H1 (cell line): ENCODE data around the gene CCNG1. TPM values are rescaled to one million over a fixed set of nuclear protein-coding genes. Genes with fewer than 3 reads are reported as not detected.

ENCODE experiments used
- CHD1 ChIP-seq: IDR thresholded peaks from 2 replicates; pipeline ENCODE4 v1.6.1; 2012; ENCODE audit warnings: low read depth, low read length, improper control_type of control experiment
- CHD2 ChIP-seq: IDR thresholded peaks from 2 replicates; pipeline ENCODE4 v1.6.1; 2012; ENCODE audit warnings: low read length, improper control_type of control experiment
- CHD7 ChIP-seq: fragments of 300-600 bp; sonication (generic); IDR thresholded peaks from 2 replicates; pipeline ENCODE4 v1.7.1; 2012; ENCODE audit warnings: low read length, moderate library complexity, mild to moderate bottlenecking, inconsistent platforms; ENCODE audit not compliant: insufficient replicate concordance
- EZH2 ChIP-seq: fragments of 200-600 bp; sonication (generic); IDR thresholded peaks from 2 replicates; pipeline ENCODE4 v1.7.1; 2012; ENCODE audit warnings: low read depth, mild to moderate bottlenecking, moderate library complexity, low read length, inconsistent platforms; ENCODE audit not compliant: severe bottlenecking
- NRF1 ChIP-seq: IDR thresholded peaks from 2 replicates; pipeline ENCODE4 v1.6.1; 2011; ENCODE audit warnings: mild to moderate bottlenecking, low read depth, low read length, improper control_type of control experiment
- POLR2AphosphoS5 ChIP-seq: IDR thresholded peaks from 2 replicates; pipeline ENCODE4 v1.6.1; 2011; ENCODE audit warnings: low read depth, low read length
- SAP30 ChIP-seq: fragments of 300-600 bp; sonication (generic); IDR thresholded peaks from 2 replicates; pipeline ENCODE4 v1.7.1; 2012; ENCODE audit warnings: low read length, moderate library complexity, mild to moderate bottlenecking, inconsistent platforms; ENCODE audit not compliant: insufficient read depth, insufficient replicate concordance
- SIX5 ChIP-seq: IDR thresholded peaks from 2 replicates; pipeline ENCODE4 v1.6.1; 2011; ENCODE audit warnings: mild to moderate bottlenecking, low read depth, low read length
- SUZ12 ChIP-seq: fragments of 200-600 bp; sonication (generic); IDR thresholded peaks from 2 replicates; pipeline ENCODE4 v1.6.1; 2012; ENCODE audit warnings: mild to moderate bottlenecking, inconsistent platforms, low read length, moderate library complexity, mixed read lengths
- polyA plus RNA-seq, 7 experiments: library from polyadenylated mRNA; depleted of rRNA in 3 of 7; stranded (reverse) in 5 of 7; unstranded in 2 of 7; fragments of >200 nt in 5 of 7; fragments of 200-250 nt in 2 of 7; gene quantifications; 1 replicate in 5 of 7; 2 replicates in 1 of 7; 4 replicates in 1 of 7; pipeline versions ENCODE4 v1.2.1 to v1.2.3, GENCODE V29; 2011 to 2013; ENCODE audit warnings: missing spikeins in 2 of 7, mixed read lengths in 2 of 7
- total RNA-seq: library from RNA; stranded (reverse); fragmentation: NEBNext Ultra II Directional; extraction: Animal tissue kit (Norgen Biotek cat#: 25700); gene quantifications from 2 replicates; pipeline ENCODE4 v1.2.1, GENCODE V29; 2021
- TF ChIP-seq, protein P1 (sequence below): IDR thresholded peaks from 2 replicates; pipeline ENCODE4 v1.6.1; 2012; ENCODE audit warnings: low read length, inconsistent platforms

The CCNG1 gene
- total and polyA plus RNA-seq, 2 of the 8 experiments (the other 6 are each of a cell fraction or from before 2014, with no cell fraction given), result 165 to 369 TPM

DNA sequence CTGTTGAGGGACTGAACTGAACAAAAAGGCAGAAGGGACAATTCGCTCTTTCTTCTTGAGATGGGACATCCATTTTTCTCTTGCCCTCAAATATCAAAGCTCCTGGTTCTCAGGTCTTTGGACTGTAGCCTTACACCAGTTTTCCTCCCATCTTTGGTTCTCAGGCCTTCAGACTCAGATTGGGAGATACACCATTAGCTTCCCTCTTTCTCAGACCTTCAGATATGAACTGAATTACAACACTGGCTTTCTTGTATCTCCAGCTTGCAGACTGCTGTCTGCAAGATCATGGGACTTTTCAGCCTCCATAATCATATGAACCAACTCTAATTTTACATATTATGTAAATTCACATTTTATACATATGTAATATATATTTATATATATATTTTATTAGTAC lies 12.6 kb upstream of the CCNG1 start (continued):
- no peak for TF ChIP-seq CHD7
- no peak for TF ChIP-seq SUZ12
- TF ChIP-seq EZH2, result no peak
- no peak for TF ChIP-seq CHD2
- TF ChIP-seq NRF1, result no peak
- TF ChIP-seq SAP30, result no peak
- no peak for TF ChIP-seq SIX5
- TF ChIP-seq CHD1, result no peak
- no peak for TF ChIP-seq POLR2AphosphoS5
- TF ChIP-seq, protein P1, sequence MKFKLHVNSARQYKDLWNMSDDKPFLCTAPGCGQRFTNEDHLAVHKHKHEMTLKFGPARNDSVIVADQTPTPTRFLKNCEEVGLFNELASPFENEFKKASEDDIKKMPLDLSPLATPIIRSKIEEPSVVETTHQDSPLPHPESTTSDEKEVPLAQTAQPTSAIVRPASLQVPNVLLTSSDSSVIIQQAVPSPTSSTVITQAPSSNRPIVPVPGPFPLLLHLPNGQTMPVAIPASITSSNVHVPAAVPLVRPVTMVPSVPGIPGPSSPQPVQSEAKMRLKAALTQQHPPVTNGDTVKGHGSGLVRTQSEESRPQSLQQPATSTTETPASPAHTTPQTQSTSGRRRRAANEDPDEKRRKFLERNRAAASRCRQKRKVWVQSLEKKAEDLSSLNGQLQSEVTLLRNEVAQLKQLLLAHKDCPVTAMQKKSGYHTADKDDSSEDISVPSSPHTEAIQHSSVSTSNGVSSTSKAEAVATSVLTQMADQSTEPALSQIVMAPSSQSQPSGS, result no peak
